ENCODE results near the gene HSH2D. TPM values are rescaled to one million over a fixed set of nuclear protein-coding genes. Genes with fewer than 3 reads are reported as not detected.

Gene HSH2D
- total and polyA plus RNA-seq, 10 of the 15 experiments (the other 5 are each of a cell fraction or from before 2014, with no cell fraction given): 22.0 to 145 (median 89.3) TPM

DNA sequence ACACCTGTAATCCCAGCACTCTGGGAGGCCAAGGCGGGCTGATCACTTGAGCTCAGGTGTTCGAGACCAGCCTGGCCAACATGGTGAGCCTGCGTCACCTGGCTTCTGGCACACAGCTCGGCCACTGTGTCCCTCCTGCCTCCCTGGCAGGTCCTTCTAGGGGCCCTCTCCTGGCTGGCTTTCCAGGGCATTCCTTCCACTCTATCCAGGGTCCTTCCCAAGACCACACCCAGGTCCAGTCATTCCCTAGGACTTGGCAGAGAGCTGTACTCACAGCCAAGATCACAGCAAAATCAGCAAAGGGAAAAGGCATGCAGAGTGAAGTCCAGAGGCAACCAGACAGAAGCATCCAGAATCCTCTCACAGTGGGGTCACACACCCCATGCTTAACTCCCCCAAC, 9.7 kb upstream of the HSH2D start:
- ATAC-seq (no peak; the same call in 2 of the 3 replicates), DNase-seq (ENCODE audit: low read depth, low spot score) (no peak), FAIRE-seq (no peak)
- Histone ChIP-seq H3K9ac (ENCODE audit: control insufficient read depth, insufficient read depth, low read length) (no peak overlapping the region), H3K27me3 (replicated peaks in 1 of 2; ENCODE audit: control insufficient read depth in 2 of 2, insufficient read depth in 2 of 2, low read length in 1 of 2) (no peaks in the 10 kb centered on the region), H3K9me3 (replicated peaks; ENCODE audit: control insufficient read depth, insufficient read depth, low read length) (no peaks in the 10 kb centered on the region; the same call in 2 of the 3 replicates), H3K27ac (ENCODE audit: control insufficient read depth, insufficient read depth) (peak overlapping the region; percentile 29; the same call in 1 of the 2 replicates), H3K4me3 (no peak overlapping the region), H3K79me2 (ENCODE audit: control insufficient read depth, insufficient read depth, low read length) (no peaks in the 10 kb centered on the region; the same call in 1 of the 2 replicates), H2AFZ (ENCODE audit: control insufficient read depth, low read depth, low read length) (no peak overlapping the region), H3K36me3 (ENCODE audit: control insufficient read depth in 2 of 2, insufficient read depth in 2 of 2, low read length in 1 of 2) (peaks cover 27 to 35% of the 10 kb centered on the region in 2 experiments), H4K20me1 (ENCODE audit: control insufficient read depth, insufficient read depth) (no peaks in the 10 kb centered on the region), H3K4me2 (ENCODE audit: control insufficient read depth, insufficient read depth) (0 out of 2 replicates have a peak overlapping the region, but pooled peaks have one; percentile 5), H3K4me1 (ENCODE audit: control insufficient read depth, insufficient read depth, low read length) (peaks cover 34% of the 10 kb centered on the region)
- WGBS (ENCODE audit: insufficient coverage, insufficient replicate concordance, low lambda C conversion rate, missing lambda C conversion rate): 73% methylated on average over 4 of the region's 4 CpGs
- intact Hi-C loops (cut with micrococcal nuclease; ENCODE audit: unreplicated experiment): no loop called here
- in situ Hi-C loops (cut with MboI): no loop called here
- ChIA-PET CTCF (interaction anchor here (1.3 to 3.8 kb wide), 4 partner anchors 10 to 51 kb away, joined by 3 to 14 read pairs (median 6); partner anchors contain the start of genes FAM32A and HSH2D), POLR2A (interaction anchor here (0.6 to 5.4 kb wide), 5 partner anchors 10 to 1572 kb away, joined by 4 to 32 read pairs (median 5); partner anchors contain the start of gene HSH2D), SMC1A (ENCODE audit: uncharacterized antibody, unreplicated experiment) (interaction anchor here (0.6 to 1.6 kb wide), 6 partner anchors 10 to 92 kb away, joined by 3 to 6 read pairs (median 4); no protein-coding TSS in a partner anchor), RAD21 (ENCODE audit: unreplicated experiment) (interaction anchor here (1.0 kb wide), 1 partner anchor 11 kb away, joined by 3 read pairs; no protein-coding TSS in a partner anchor)
- no TSS peak for BruUV-seq (replicated peaks)
- TF ChIP-seq TAF1 (IDR thresholded peaks at IDR 0.05; ENCODE audit: borderline replicate concordance, low read depth, low read length) (no peak), EP300 (IDR thresholded peaks at IDR 0.05; ENCODE audit: borderline replicate concordance in 1 of 2, control insufficient read depth in 1 of 2, low read depth in 2 of 2, low read length in 2 of 2) (no peak), CREM (IDR thresholded peaks at IDR 0.05; ENCODE audit: low read depth) (no peak), NFYB (IDR thresholded peaks at IDR 0.05; ENCODE audit: insufficient read depth, low read depth, low read length) (no peak), TCF3 (IDR thresholded peaks at IDR 0.05; ENCODE audit: borderline replicate concordance, insufficient read depth, low read depth, low read length) (no peak), MXI1 (IDR thresholded peaks at IDR 0.05; ENCODE audit: low read depth, low read length) (no peak), CHD4 (IDR thresholded peaks at IDR 0.05) (no peak), ZZZ3 (IDR thresholded peaks at IDR 0.05; ENCODE audit: control insufficient read depth, insufficient read length, low read depth) (no peak), WRNIP1 (IDR thresholded peaks at IDR 0.05; ENCODE audit: borderline replicate concordance, low read depth, low read length) (no peak), POU2F2 (IDR thresholded peaks at IDR 0.05; ENCODE audit: borderline replicate concordance, low read depth, low read length) (no peak), EZH2 (IDR thresholded peaks at IDR 0.05; ENCODE audit: borderline replicate concordance, control insufficient read depth, low read depth, low read length) (no peak)
- TF ChIP-seq, protein P1, sequence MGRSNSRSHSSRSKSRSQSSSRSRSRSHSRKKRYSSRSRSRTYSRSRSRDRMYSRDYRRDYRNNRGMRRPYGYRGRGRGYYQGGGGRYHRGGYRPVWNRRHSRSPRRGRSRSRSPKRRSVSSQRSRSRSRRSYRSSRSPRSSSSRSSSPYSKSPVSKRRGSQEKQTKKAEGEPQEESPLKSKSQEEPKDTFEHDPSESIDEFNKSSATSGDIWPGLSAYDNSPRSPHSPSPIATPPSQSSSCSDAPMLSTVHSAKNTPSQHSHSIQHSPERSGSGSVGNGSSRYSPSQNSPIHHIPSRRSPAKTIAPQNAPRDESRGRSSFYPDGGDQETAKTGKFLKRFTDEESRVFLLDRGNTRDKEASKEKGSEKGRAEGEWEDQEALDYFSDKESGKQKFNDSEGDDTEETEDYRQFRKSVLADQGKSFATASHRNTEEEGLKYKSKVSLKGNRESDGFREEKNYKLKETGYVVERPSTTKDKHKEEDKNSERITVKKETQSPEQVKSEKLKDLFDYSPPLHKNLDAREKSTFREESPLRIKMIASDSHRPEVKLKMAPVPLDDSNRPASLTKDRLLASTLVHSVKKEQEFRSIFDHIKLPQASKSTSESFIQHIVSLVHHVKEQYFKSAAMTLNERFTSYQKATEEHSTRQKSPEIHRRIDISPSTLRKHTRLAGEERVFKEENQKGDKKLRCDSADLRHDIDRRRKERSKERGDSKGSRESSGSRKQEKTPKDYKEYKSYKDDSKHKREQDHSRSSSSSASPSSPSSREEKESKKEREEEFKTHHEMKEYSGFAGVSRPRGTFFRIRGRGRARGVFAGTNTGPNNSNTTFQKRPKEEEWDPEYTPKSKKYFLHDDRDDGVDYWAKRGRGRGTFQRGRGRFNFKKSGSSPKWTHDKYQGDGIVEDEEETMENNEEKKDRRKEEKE (IDR thresholded peaks at IDR 0.05): no peak
- TF ChIP-seq, protein P2, sequence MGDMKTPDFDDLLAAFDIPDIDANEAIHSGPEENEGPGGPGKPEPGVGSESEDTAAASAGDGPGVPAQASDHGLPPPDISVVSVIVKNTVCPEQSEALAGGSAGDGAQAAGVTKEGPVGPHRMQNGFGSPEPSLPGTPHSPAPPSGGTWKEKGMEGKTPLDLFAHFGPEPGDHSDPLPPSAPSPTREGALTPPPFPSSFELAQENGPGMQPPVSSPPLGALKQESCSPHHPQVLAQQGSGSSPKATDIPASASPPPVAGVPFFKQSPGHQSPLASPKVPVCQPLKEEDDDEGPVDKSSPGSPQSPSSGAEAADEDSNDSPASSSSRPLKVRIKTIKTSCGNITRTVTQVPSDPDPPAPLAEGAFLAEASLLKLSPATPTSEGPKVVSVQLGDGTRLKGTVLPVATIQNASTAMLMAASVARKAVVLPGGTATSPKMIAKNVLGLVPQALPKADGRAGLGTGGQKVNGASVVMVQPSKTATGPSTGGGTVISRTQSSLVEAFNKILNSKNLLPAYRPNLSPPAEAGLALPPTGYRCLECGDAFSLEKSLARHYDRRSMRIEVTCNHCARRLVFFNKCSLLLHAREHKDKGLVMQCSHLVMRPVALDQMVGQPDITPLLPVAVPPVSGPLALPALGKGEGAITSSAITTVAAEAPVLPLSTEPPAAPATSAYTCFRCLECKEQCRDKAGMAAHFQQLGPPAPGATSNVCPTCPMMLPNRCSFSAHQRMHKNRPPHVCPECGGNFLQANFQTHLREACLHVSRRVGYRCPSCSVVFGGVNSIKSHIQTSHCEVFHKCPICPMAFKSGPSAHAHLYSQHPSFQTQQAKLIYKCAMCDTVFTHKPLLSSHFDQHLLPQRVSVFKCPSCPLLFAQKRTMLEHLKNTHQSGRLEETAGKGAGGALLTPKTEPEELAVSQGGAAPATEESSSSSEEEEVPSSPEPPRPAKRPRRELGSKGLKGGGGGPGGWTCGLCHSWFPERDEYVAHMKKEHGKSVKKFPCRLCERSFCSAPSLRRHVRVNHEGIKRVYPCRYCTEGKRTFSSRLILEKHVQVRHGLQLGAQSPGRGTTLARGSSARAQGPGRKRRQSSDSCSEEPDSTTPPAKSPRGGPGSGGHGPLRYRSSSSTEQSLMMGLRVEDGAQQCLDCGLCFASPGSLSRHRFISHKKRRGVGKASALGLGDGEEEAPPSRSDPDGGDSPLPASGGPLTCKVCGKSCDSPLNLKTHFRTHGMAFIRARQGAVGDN (IDR thresholded peaks at IDR 0.05): no peak
- TF ChIP-seq, protein P3, sequence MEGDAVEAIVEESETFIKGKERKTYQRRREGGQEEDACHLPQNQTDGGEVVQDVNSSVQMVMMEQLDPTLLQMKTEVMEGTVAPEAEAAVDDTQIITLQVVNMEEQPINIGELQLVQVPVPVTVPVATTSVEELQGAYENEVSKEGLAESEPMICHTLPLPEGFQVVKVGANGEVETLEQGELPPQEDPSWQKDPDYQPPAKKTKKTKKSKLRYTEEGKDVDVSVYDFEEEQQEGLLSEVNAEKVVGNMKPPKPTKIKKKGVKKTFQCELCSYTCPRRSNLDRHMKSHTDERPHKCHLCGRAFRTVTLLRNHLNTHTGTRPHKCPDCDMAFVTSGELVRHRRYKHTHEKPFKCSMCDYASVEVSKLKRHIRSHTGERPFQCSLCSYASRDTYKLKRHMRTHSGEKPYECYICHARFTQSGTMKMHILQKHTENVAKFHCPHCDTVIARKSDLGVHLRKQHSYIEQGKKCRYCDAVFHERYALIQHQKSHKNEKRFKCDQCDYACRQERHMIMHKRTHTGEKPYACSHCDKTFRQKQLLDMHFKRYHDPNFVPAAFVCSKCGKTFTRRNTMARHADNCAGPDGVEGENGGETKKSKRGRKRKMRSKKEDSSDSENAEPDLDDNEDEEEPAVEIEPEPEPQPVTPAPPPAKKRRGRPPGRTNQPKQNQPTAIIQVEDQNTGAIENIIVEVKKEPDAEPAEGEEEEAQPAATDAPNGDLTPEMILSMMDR (IDR thresholded peaks at IDR 0.05 in 2 of 3, conservative IDR thresholded peaks at IDR 0.05 in 1 of 3; ENCODE audit: control insufficient read depth in 2 of 3, extremely low read depth in 1 of 3, insufficient read depth in 1 of 3, low read depth in 3 of 3, low read length in 3 of 3): no peak
